ENCODE data around the gene RFC2. TPM values are rescaled to one million over a fixed set of nuclear protein-coding genes. Genes with fewer than 3 reads are reported as not detected.

RFC2 gene
- 10 to 100 TPM; 52.2 to 62.9 TPM for total RNA-seq

DNA sequence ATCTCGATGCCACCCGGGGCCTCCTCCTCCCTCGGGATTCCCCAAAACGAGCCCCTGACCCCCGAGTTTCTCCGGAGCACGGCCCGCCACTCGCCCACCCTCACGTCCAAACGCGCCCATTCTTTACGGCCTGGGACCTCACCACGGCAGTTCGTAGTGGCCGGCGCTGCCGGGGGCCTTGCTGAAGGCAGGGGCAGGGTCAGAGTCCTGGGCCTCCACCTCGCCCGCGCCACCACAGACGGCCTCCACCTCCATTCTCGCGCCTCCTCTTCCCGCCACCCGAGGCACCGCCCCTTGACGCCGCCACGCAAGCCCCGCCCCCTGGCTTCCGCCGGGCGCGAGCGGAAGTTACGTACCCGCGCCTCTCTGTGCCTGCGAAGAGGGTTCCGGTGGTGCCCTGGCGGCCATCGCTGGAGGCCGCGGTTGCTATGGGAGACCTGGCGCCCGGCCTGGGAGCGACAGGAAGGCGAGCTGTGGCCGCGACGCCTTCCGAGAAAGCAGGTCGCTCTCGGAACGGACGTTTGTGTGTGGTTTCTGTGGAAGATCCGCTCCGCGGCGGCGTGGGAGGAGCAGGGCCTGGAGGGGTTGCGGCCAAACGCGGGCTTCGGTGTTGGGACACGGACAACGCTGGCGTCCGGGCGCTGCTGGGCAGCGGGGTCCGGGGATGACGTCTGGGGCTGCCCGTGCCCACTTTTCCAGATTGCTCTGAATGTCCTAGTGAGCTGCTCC, at the start of gene RFC2:
TSS of gene RFC2 (minus strand) at position 271 of the 729 bp plus-strand sequence. CDS start at position 255, 16 bp downstream.
- peak within 1 kb of the TSS; percentile 96 for H3K27ac Mint-ChIP-seq

DNA sequence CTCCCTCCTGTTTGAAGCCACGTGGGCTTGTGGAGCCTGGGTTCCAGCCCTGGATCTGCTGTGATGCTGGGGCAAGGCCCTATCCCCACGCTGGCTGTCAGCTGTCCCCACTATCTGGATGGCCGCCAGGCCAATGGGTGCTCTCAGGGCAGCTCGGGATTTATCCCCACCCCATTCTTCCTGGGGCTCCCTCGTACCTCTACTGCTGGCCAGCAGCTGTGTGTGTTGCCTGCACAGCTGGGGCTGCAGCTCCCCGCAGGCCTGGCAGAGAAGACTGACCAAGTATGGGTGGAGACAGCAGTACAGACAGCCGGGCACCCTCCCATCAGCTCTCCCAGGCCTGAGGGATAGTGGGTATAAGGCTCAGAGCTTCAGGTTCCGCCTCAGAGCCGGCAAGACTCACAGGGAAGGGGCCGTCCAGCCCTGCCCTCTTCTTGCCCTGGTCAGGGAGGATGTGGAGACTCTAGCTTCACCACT, 48.6 kb upstream of the RFC2 start:
- no peak overlapping the region for H3K4me3 Mint-ChIP-seq
- ChIA-PET POLR2A (no interaction called here), CTCF (no interaction called here)
- no peaks in the 10 kb centered on the region for H3K36me3 Mint-ChIP-seq (ENCODE audit: low read depth)
- no peak overlapping the region for H3K27ac Mint-ChIP-seq
- DNase-seq, result no peak
- no peaks in the 10 kb centered on the region for H3K9me3 Mint-ChIP-seq
- H3K4me1 Mint-ChIP-seq, result peaks cover 18% of the 10 kb centered on the region
- H3K27me3 Mint-ChIP-seq, result peaks cover 1% of the 10 kb centered on the region

More for the DNA sequence above, at the start of gene RFC2:
- H3K4me3 Mint-ChIP-seq, result peak within 1 kb of the TSS; percentile 95
- CTCF ChIA-PET, result interaction anchor here (0.6 to 1.6 kb wide), 5 partner anchors 23 to 348 kb away, joined by 3 to 5 read pairs (median 4); no protein-coding TSS in a partner anchor
- H3K36me3 Mint-ChIP-seq (ENCODE audit: low read depth), result peaks cover 21% of the 10 kb centered on the region
- H3K27me3 Mint-ChIP-seq, result no peaks in the 10 kb centered on the region
- peaks cover 46% of the 10 kb centered on the region for H3K4me1 Mint-ChIP-seq
- no peaks in the 10 kb centered on the region for H3K9me3 Mint-ChIP-seq
- POLR2A ChIA-PET, result interaction anchor here (0.6 kb wide), 1 partner anchor 54 kb away, joined by 4 read pairs; no protein-coding TSS in a partner anchor
- peak; percentile 96 for DNase-seq

DNA sequence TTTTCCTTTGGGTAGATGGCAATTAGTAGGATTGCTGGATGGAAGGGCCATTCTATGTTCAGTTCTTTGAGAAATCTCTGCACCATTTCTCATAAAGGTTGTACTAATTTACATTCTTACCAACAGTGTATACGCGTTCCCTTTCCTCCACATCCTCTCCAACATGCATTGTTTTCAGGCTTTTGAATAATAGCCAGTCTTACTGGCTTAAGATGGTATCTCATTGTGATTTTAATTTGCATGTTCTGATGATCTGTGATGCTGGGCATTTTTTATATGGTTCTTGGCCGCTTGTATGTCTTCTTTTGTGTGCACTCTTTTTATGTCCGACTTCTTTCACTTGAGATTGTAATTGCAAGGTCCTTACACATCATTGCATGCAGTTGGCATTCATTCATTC, 46.7 kb upstream of the RFC2 start:
- H3K27ac Mint-ChIP-seq, result no peak overlapping the region
- H3K36me3 Mint-ChIP-seq (ENCODE audit: low read depth), result no peaks in the 10 kb centered on the region
- peaks cover 2% of the 10 kb centered on the region for H3K4me1 Mint-ChIP-seq
- DNase-seq, result no peak
- no peak overlapping the region for H3K4me3 Mint-ChIP-seq
- no peaks in the 10 kb centered on the region for H3K9me3 Mint-ChIP-seq
- CTCF ChIA-PET, result no interaction called here
- H3K27me3 Mint-ChIP-seq, result no peaks in the 10 kb centered on the region
- POLR2A ChIA-PET, result no interaction called here

DNA sequence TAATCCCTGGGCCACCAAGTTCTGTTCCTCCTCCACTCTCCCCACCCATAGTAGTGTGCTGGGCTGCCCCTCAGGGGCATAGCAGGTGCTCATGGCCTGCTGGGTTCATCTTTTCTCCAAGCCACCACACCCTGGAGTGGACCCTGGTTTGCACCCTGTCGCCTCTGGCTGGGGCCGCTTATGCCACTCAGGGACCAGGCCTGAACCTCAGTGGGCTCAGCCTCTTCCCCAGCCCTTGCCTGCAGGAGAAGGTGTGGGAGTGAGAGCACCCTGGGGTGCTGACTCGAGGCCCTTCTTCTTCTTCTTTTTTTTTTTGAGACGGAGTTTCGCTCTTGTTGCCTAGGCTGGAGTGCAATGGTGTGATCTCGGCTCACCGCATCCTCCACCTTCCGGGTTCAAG, 45.2 kb upstream of the RFC2 start:
- CTCF ChIA-PET, result no interaction called here
- POLR2A ChIA-PET, result no interaction called here
- H3K27me3 Mint-ChIP-seq, result no peaks in the 10 kb centered on the region
- no peak overlapping the region for H3K27ac Mint-ChIP-seq
- peaks cover under 1% of the 10 kb centered on the region for H3K4me1 Mint-ChIP-seq
- no peaks in the 10 kb centered on the region for H3K36me3 Mint-ChIP-seq (ENCODE audit: low read depth)
- H3K9me3 Mint-ChIP-seq, result no peaks in the 10 kb centered on the region
- DNase-seq, result no peak
- no peak overlapping the region for H3K4me3 Mint-ChIP-seq

DNA sequence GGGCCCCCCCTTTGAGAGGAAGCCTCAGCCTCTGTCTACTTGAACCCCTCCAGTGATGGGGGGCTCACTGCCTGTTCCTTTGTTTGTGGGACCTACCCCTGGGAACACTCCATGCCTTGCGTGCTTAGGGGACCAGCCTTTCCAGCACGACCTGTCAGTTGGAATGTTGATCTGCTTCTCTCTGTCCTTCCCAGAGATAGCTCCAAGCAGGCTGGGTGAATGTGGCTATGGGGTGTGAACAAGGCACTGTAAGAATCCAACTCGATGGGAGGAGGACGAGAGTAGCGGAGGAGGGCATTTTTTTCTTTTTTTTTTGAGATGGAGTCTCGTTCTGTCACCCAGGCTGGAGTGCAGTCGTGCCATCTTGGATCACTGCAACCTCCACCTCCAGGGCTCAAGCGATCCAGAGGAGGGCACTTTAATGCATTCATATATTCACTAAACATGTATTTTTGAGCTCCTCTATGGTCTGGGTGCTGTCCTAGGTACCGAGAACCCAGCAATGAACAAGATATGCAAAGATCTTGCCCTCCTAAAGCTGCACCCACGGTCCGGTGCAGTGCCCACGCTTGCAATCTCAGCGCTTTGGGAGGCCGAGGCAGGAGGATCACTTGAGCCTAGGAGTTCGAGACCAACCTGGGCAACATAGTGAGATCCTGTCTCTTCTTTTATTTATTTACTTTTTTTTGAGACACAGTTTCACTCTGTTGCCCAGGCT, 43.5 kb upstream of the RFC2 start:
- no peak overlapping the region for H3K4me3 Mint-ChIP-seq
- H3K27ac Mint-ChIP-seq, result no peak overlapping the region
- POLR2A ChIA-PET, result interaction anchor here (0.7 kb wide), 1 partner anchor 9 kb away, joined by 7 read pairs; no protein-coding TSS in a partner anchor
- CTCF ChIA-PET, result interaction anchor here (0.5 to 0.6 kb wide), 2 partner anchors 13 to 22 kb away, joined by 3 read pairs; no protein-coding TSS in a partner anchor
- H3K27me3 Mint-ChIP-seq, result no peaks in the 10 kb centered on the region
- DNase-seq, result no peak
- H3K36me3 Mint-ChIP-seq (ENCODE audit: low read depth), result no peaks in the 10 kb centered on the region
- H3K4me1 Mint-ChIP-seq, result peaks cover 7% of the 10 kb centered on the region
- no peaks in the 10 kb centered on the region for H3K9me3 Mint-ChIP-seq

DNA sequence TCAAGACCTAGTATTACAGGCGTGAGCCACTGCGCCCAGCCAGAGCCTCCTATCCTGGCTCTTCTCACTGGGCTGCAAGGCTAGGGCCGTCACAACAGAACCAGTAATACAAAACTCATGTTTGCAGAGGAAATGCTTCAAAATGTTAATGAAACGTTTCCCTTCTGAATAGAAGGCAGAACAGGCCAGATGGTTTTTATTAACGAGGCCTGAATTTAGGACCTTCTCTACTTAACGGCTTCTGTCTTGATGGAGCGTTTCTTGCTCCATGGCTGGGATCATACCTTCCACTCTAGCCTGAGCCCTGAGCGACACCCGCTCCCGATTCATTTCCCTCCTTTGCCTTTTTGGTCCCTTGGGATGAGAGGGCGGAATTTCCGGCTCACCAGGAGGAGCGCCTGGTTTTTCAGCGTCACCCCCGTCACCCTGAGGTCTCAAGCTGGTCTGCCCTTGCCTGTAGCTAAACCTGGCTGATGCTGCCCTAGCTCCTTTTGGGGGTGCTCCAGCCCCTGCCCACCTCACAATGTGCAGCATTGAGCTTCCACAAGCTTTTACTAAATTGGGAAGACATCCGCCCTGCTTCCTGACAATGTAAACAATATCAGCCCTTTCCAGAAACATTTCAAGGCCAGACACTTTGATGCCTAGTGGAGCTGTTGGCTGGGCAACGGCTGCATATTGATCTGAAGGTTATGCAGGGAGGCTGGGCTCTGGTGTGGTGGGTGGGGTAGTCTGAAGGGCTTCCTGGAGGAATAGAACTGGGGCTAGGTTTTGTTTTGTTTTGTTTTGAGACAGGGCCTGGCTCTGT, 40.2 kb upstream of the RFC2 start:
- Mint-ChIP-seq H3K27ac (no peak overlapping the region), H3K4me3 (no peak overlapping the region), H3K27me3 (peaks cover 12% of the 10 kb centered on the region), H3K9me3 (no peaks in the 10 kb centered on the region), H3K36me3 (ENCODE audit: low read depth) (no peaks in the 10 kb centered on the region), H3K4me1 (peaks cover 11% of the 10 kb centered on the region)
- ChIA-PET CTCF (interaction anchor here (1.1 kb wide), 1 partner anchor 88 kb away, joined by 3 read pairs; no protein-coding TSS in a partner anchor), POLR2A (no interaction called here)
- DNase-seq, result no peak

DNA sequence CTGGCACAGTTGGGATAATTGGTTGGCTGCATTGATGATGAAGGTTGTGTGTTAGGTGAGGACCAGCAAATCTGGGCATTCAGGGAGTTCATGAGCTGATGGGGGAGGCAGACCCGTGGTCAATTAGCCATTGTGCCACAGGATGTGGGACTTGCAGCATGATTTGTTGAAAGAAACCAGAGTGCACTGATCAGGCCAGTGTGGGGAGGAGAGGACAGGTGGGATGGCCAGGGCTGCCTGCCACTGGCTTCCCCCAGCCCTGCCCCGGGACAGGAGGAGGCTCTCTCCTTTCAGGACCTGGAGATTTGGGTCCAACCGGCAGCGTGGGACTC, 39.3 kb upstream of the RFC2 start:
- POLR2A ChIA-PET, result no interaction called here
- DNase-seq, result no peak
- H3K27ac Mint-ChIP-seq, result no peak overlapping the region

DNA sequence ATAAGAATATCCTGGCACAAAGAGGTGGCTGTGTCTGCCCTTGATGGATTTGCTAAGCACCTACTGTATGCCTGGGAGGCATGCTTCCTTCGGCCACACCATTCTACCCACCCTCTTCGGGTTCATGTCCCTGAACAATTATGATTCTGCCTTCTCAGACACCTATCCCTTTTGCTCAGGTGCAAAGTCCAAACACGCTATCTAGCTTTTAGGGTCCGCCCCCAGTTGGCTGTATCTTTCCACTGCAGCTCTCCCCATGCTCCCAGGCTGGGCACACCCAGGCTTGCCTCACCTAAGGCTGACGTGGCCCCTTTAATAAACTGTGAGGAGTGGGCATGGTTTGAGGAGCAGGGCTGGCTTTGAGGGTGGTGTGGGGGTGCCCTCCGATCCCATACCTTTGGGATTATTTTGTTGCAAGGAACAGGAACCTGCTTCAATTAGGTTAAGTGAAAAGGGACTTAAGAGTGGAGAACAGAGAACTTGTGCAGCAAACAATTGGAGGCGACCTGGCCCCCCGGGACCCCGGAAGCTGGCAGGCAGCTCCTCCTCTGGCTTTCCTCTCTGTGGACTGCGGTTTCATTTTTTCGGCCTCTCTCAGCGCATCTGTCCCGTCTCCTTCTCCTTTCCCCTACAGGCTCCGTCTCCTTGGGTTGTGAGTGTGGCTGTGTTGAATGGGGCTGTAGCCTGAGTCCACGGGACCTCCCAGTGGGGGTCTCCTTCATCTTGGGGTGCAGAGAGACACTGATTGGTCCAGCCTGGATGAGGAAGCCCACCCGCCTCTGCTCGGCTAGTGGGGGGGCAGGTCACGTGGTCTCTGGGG, 38.8 kb upstream of the RFC2 start:
- peaks cover 21% of the 10 kb centered on the region for H3K4me1 Mint-ChIP-seq
- CTCF ChIA-PET, result interaction anchor here (0.8 kb wide), 1 partner anchor 17 kb away, joined by 3 read pairs; no protein-coding TSS in a partner anchor
- POLR2A ChIA-PET, result no interaction called here
- peaks cover 22% of the 10 kb centered on the region for H3K27me3 Mint-ChIP-seq
- H3K27ac Mint-ChIP-seq, result no peak overlapping the region
- DNase-seq, result no peak
- H3K9me3 Mint-ChIP-seq, result no peaks in the 10 kb centered on the region
- H3K36me3 Mint-ChIP-seq (ENCODE audit: low read depth), result no peaks in the 10 kb centered on the region
- no peak overlapping the region for H3K4me3 Mint-ChIP-seq

More for the DNA sequence above, 39.3 kb upstream of the RFC2 start:
- Mint-ChIP-seq H3K9me3 (no peaks in the 10 kb centered on the region), H3K4me3 (no peak overlapping the region), H3K36me3 (ENCODE audit: low read depth) (no peaks in the 10 kb centered on the region), H3K4me1 (peaks cover 16% of the 10 kb centered on the region), H3K27me3 (peaks cover 16% of the 10 kb centered on the region)
- CTCF ChIA-PET, result no interaction called here

DNA sequence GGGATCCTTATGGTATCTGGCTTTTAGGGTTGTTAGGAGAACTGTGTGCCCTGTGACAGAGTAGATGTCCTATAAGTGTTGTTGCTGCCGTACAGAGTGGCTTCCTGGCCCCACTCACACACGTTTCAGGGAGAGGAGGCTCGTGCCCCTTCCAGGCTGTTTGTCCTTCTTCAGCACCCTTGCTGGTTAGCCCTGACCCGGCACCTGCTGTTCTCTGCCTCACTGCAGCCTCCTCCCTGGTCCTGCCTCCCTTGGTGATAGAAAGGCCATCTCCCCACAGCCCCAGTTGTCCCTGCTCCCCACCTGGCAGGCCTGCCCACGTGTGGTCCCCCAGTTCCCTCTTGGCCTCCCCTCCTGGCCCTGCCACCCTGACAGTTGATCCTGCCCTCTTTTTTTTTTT, 37.3 kb upstream of the RFC2 start:
- POLR2A ChIA-PET, result no interaction called here
- Mint-ChIP-seq H3K27ac (no peak overlapping the region), H3K27me3 (peaks cover 28% of the 10 kb centered on the region), H3K9me3 (no peaks in the 10 kb centered on the region), H3K4me3 (no peak overlapping the region), H3K36me3 (ENCODE audit: low read depth) (no peaks in the 10 kb centered on the region), H3K4me1 (peaks cover 21% of the 10 kb centered on the region)
- CTCF ChIA-PET, result interaction anchor here (1.4 kb wide), 1 partner anchor 21 kb away, joined by 3 read pairs; no protein-coding TSS in a partner anchor
- DNase-seq, result no peak

DNA sequence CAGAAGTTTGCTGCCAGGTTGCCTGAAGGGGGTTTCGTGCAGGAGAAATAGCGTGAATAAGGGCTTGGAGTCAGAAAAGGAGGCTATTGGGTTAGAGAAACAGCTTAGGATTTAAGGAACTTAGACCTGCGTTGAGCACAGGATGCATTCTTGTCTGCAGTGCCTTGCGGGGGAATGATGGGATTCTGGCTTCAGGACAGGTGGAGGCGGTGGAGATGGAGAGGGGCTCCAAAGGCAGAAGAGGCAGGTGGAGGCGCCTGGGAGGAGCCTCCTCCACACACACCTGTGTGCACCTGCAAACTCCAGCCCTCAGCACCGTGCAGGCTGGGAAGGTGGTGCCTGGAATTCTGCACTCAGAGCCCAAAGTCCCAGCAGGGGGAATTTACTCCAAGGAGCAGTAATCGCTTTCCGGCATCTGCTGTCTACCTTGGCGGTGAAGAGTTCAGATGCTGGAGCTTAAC, 36.8 kb upstream of the RFC2 start:
- ChIA-PET CTCF (interaction anchor here (1.4 kb wide), 1 partner anchor 21 kb away, joined by 3 read pairs; no protein-coding TSS in a partner anchor), POLR2A (no interaction called here)
- H3K27me3 Mint-ChIP-seq, result peaks cover 28% of the 10 kb centered on the region
- no peak for DNase-seq
- no peaks in the 10 kb centered on the region for H3K36me3 Mint-ChIP-seq (ENCODE audit: low read depth)
- H3K9me3 Mint-ChIP-seq, result no peaks in the 10 kb centered on the region
- peak overlapping the region; percentile 1 for H3K4me3 Mint-ChIP-seq
- no peak overlapping the region for H3K27ac Mint-ChIP-seq
- H3K4me1 Mint-ChIP-seq, result peaks cover 21% of the 10 kb centered on the region

DNA sequence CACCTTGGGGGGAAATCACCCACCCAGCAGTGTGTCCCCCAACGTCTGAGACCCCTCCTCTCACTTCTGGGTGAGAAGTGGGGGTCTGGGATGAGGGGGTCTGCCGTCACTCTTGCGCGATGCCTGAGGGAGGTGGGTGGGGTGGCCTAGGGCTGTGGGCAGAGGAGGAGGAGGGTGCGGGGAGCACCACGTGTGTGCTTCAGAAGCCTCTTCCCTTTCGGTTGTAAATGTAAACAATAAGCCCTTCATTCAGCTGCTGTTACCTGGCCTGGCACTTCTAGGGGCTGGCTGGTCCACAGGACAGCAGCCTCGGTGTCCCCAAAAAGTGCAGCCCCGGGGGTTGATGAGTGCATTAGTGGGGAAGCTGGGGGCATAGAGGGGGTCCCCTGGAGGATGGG, 36.4 kb upstream of the RFC2 start:
- H3K27me3 Mint-ChIP-seq, result peaks cover 28% of the 10 kb centered on the region
- ChIA-PET POLR2A (no interaction called here), CTCF (interaction anchor here (0.6 to 1.4 kb wide), 2 partner anchors 22 to 38 kb away, joined by 3 read pairs; no protein-coding TSS in a partner anchor)
- peak overlapping the region; percentile 1 for H3K4me3 Mint-ChIP-seq
- no peak overlapping the region for H3K27ac Mint-ChIP-seq
- DNase-seq, result no peak
- no peaks in the 10 kb centered on the region for H3K9me3 Mint-ChIP-seq
- H3K36me3 Mint-ChIP-seq (ENCODE audit: low read depth), result no peaks in the 10 kb centered on the region
- H3K4me1 Mint-ChIP-seq, result peaks cover 21% of the 10 kb centered on the region

Data from activated CD4-positive, alpha-beta T cell treated with anti-CD3 and anti-CD28 coated beads, Interleukin-2, amount 10 ng/mL, durations not matched to agents 7 days and 5 days (primary cell).